Astrocyte of the hippocampus (primary cell): ENCODE measurements around the gene PSTPIP2.
A peak's percentile ranks its signal among the peaks of the same experiment; 100 is the strongest.
"Not testable (repeated sequence)": the region's sequence is repeated elsewhere in the genome, so short reads cannot be mapped to it uniquely, and the experiment has no call there.

Source experiments
- DNase-seq: peaks from one replicate; pipeline ENCODE4 v3.0.0; 2011; ENCODE audit warnings: low read depth, low spot score

Gene PSTPIP2

GRCh38 chr18:46069524-46069923 lies 2.5 kb downstream of the PSTPIP2 start:
- peak; percentile 27 for DNase-seq

- no peak for DNase-seq
Measured at GRCh38 chr18:46068763-46069162, 3.3 kb downstream of the PSTPIP2 start.

GRCh38 chr18:46067438-46068007 lies 4.5 kb downstream of the PSTPIP2 start:
- DNase-seq = peak; percentile 37

GRCh38 chr18:46062781-46063180 lies 9.3 kb downstream of the PSTPIP2 start:
- DNase-seq = no peak

- DNase-seq = no peak
Measured at GRCh38 chr18:46061796-46062195, 10.3 kb downstream of the PSTPIP2 start.

GRCh38 chr18:46061387-46061786 lies 10.7 kb downstream of the PSTPIP2 start:
- no peak for DNase-seq

- no peak for DNase-seq
Measured at GRCh38 chr18:46060359-46060841, 11.7 kb downstream of the PSTPIP2 start.

GRCh38 chr18:46055838-46056230 lies 16.2 kb downstream of the PSTPIP2 start:
- DNase-seq = no peak

- DNase-seq = no peak
Measured at GRCh38 chr18:46054956-46055837, 16.9 kb downstream of the PSTPIP2 start.

GRCh38 chr18:46053368-46054095 lies 18.5 kb downstream of the PSTPIP2 start:
- DNase-seq = no peak

- peak; percentile 80 for DNase-seq
Measured at GRCh38 chr18:46051731-46052461, 20.2 kb downstream of the PSTPIP2 start.

- DNase-seq = no peak
Measured at GRCh38 chr18:46050268-46050667, 21.8 kb downstream of the PSTPIP2 start.

GRCh38 chr18:46048641-46049040 lies 23.4 kb downstream of the PSTPIP2 start:
- DNase-seq = no peak

- DNase-seq = not testable (repeated sequence)
Measured at GRCh38 chr18:46047369-46047768, 24.7 kb downstream of the PSTPIP2 start.

- no peak for DNase-seq
Measured at GRCh38 chr18:46046688-46047087, 25.4 kb downstream of the PSTPIP2 start.

GRCh38 chr18:46046126-46046525 lies 25.9 kb downstream of the PSTPIP2 start:
- no peak for DNase-seq

- peak; percentile 89 for DNase-seq
Measured at GRCh38 chr18:46042571-46043123, 29.4 kb downstream of the PSTPIP2 start.

GRCh38 chr18:46040747-46041104 lies 31.3 kb downstream of the PSTPIP2 start:
- DNase-seq = no peak

- no peak for DNase-seq
Measured at GRCh38 chr18:46040033-46040746, 31.9 kb downstream of the PSTPIP2 start.

GRCh38 chr18:46037512-46038305 lies 34.4 kb downstream of the PSTPIP2 start:
- no peak for DNase-seq
